NB4 (cell line): ENCODE measurements around the gene SAPCD2.

ENCODE experiments used
- POLR2A ChIP-seq: IDR thresholded peaks from 2 replicates; pipeline ENCODE4 v1.6.1; 2011; ENCODE audit warnings: mild to moderate bottlenecking; ENCODE audit not compliant: insufficient read length; ENCODE audit errors: extremely low read depth
- TF ChIP-seq, protein P1 (sequence below): IDR thresholded peaks from one replicate; pipeline ENCODE4 v1.5.1; 2012; ENCODE audit warnings: low read depth, low read length

DNA sequence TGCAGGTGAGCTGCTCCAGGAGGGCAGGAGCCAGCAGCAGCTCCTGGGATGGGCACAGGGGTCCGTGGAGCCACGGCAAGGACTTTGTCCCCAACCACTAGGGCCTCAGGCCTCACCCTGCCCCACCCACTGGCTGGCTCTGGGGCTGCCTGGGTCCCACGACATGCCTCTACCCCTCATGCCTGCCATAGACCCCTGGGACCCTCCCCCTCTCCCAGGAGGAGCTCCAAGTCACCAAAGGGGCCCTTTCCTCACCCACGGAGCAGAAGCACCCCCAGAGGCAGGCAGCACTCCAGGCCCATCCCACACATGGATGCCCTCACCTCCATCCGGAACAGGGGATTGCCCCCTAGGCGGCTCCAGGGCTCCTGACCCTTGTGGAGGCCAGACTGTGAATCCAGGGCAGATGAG lies 48.8 kb downstream of the SAPCD2 start:
- TF ChIP-seq POLR2A: no peak
- TF ChIP-seq, protein P1, sequence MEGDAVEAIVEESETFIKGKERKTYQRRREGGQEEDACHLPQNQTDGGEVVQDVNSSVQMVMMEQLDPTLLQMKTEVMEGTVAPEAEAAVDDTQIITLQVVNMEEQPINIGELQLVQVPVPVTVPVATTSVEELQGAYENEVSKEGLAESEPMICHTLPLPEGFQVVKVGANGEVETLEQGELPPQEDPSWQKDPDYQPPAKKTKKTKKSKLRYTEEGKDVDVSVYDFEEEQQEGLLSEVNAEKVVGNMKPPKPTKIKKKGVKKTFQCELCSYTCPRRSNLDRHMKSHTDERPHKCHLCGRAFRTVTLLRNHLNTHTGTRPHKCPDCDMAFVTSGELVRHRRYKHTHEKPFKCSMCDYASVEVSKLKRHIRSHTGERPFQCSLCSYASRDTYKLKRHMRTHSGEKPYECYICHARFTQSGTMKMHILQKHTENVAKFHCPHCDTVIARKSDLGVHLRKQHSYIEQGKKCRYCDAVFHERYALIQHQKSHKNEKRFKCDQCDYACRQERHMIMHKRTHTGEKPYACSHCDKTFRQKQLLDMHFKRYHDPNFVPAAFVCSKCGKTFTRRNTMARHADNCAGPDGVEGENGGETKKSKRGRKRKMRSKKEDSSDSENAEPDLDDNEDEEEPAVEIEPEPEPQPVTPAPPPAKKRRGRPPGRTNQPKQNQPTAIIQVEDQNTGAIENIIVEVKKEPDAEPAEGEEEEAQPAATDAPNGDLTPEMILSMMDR: no peak
